T-helper 2 cell treated with Interferon-gamma antibody and Interleukin-4, amounts not matched to agents 100 ng/mL and 5 ng/mL, for 36 hours (primary cell): Measurements from ENCODE around the gene TPRN. TPM values are rescaled to one million over a fixed set of nuclear protein-coding genes. Genes with fewer than 3 reads are reported as not detected.

ENCODE experiments used
- intact Hi-C: fragments of 100-400 bp; cut with micrococcal nuclease; formaldehyde crosslinking; loops from one replicate; pipeline ENCODE4 v1.15.1; 2023
- total RNA-seq: library from RNA; stranded (reverse); gene quantifications from 2 replicates; pipeline ENCODE4 v1.2.3, GENCODE V29; 2022

Gene TPRN
- total RNA-seq, 1 donor from 2014 or later = 10.9 TPM

DNA sequence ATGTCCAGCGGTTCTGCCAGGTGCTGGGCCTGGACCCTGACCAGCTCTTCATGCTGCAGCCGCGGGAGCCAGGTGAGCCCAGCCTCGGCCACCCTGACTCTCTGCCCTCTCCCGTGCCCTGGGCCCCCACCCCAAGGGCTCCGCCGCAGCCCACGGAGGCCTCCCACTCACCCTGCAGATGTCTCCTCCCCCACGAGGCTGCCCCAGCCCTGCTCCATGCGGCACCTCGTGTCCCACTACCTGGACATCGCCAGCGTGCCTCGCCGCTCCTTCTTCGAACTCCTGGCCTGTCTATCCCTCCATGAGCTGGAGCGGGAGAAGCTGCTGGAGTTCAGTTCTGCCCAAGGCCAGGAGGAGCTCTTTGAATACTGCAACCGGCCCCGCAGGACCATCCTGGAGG lies 14.1 kb upstream of the TPRN start:
- intact Hi-C loops = no loop called here

DNA sequence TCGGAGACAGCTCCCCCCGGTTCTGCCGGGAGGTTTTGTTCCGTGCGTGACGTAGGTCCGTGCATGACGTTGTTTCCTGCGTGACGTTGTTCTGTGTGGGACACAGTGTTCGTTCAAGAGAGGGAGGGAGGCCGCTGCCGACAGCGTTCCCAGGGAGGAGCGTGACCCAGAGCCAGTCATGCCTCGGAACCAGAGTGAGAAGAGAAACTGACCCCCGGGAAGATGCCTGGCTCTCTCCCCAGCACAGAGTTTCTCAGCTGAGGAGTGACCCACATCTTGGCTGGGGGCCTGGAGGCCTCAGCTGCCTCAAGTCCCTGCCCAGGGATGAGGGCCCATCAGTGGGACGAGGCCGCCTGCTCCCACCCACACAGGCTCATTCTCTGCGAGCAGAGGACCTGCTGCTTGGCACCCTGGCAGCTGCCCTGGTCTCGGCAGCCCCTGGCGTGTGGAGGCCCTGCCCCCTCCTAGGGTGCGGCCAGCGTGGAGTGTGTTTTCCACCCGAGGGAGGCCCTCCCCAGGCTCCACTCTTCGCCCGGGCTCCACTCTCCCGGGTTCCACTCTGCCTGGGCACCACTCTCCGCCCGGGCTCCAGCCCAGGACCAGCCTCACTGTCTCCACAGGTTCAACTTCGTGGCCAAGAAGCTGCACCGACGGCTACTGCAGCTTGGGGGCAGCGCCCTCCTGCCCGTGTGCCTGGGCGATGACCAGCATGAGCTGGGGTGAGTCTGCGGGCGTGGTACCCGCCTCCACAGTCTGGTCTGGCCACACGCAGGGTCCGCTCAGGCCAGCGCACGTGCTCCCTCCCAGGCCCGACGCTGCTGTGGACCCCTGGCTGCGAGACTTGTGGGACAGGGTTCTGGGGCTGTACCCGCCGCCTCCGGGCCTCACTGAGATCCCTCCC lies 12.9 kb upstream of the TPRN start:
- intact Hi-C loops = no loop called here

DNA sequence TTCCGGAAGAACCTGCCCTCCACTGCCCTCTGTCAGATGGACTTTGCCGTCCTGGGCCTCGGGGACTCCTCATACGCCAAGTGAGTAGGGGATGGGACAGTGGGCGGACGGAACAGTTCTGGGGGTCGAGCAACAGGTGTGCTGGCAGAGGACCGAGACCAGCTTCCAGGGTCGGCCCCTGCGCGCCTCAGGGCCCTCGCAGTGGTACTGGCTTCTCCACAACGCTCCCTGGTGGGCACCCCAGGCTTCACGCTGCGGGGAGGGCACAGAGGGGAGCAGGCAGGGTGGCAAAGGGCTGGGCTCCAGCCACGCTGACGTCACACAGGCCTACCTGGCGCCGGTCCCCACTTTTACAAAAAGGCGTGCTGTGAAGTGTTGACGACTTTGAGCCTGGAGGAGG lies 12.0 kb upstream of the TPRN start:
- intact Hi-C loops = no loop called here

DNA sequence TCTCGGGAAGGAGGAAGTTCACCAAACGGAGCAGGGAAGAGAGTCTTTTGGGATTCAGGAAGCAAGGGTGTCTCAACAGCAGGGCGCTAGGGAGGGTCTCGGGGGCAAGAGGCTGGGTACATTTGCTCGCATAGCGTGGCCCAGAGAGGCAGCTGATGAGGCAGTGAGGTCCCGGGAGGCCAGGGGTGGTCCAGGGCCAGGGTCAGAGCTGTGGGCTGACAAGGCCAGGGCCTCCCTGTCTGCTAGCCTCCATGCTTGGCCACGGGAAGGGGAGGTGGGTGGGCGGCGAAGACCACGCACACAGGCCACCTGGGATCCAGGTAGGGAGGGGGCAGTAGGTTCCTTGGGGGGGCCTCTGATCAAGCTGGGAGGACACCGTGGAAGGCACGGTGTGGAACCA lies 11.0 kb upstream of the TPRN start:
- intact Hi-C loops = no loop called here

DNA sequence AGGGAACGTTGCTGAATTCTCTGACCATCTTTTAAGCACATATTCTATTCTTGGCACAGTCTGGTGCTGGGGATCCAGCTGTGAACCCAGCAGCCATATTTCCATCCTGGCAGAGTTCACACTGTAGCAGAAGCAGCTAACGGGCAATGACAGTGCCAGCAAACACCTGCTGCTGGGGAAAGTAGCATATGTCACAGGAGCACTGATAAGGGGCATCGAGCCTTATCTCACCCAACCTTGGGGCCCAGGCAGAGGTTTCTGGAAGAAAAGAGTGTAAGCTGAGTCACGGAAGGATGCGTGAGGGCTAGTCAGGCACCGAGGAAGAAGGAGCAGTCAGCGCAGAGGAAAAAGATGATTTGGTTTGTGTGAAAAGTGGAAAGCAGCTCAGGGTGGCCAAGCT lies 6.1 kb upstream of the TPRN start:
- intact Hi-C loops = loop anchor here (5.0 kb wide), 2 partner anchors 36 to 79 kb away; partner anchors contain the start of gene TUBB4B

DNA sequence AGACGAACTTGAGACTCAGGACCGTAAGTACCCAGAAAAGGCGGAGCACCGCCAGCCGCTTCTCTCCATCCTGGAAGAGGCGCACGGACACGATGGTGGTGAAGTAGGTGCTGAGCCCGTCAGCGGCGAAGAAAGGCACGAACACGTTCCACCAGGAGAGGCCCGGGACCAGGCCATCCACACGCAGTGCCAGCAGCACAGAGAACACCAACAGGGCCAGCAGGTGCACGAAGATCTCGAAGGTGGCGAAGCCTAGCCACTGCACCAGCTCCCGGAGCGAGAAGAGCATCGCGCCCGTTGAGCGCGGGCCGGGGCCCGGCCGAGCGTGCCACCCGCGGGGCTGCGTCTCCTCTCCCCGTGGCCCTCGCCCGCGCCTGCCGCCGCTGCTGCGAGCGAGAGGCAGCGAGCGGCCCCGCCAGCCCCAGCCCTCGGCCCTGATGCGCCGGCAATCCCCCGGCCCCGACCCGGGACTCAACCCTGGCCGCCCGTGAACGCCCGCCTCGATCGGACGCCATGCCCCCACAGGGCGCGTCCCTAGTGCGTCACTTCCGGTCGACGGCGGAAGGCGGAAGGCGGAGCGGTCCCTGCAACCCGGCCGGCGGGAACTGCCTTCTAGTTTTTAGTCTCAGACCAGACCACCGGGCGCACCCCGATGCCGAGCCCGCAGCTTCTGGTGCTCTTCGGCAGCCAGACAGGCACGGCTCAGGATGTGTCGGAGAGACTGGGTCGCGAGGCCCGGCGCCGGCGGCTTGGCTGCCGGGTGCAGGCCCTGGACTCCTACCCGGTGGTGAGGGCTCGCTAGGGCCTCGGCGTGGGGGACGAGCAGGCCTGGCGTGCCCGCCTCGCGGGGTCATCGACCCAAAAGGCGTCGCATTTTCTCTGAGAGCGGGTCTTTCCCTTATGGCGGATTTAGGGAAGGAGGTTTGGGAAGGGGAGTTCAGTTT lies 4.9 kb upstream of the TPRN start, which contains the start of the genes NDOR1 and TMEM203:
Gene NDOR1, plus strand, starts transcription at position 575 of the 944 bp plus-strand sequence. Its CDS starts 78 bp downstream, at position 653.
Gene TMEM203, minus strand, starts transcription at position 523 of the 944 bp plus-strand sequence. Its CDS starts 234 bp downstream, at position 289.
- intact Hi-C loops = loop anchor here (1.0 to 5.0 kb wide), 4 partner anchors 17 to 78 kb away; partner anchors contain the start of genes ANAPC2, SSNA1 and TUBB4B

DNA sequence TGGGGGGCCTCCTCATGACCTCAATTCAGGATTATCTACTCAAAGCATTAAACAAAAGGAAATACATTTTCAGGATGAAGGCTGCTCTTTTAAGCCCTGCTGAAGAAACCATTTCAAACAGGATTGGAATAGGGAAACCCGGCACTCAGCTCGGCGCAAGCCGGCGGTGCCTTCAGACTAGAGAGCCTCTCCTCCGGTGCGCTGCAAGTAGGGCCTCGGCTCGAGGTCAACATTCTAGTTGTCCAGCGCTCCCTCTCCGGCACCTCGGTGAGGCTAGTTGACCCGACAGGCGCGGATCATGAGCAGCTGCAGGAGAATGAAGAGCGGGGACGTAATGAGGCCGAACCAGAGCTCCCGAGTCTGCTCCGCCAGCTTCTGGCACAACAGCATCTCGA lies 4.2 kb upstream of the TPRN start:
- intact Hi-C loops = loop anchor here (1.0 to 5.0 kb wide), 4 partner anchors 16 to 77 kb away; partner anchors contain the start of genes ANAPC2, SSNA1 and TUBB4B

DNA sequence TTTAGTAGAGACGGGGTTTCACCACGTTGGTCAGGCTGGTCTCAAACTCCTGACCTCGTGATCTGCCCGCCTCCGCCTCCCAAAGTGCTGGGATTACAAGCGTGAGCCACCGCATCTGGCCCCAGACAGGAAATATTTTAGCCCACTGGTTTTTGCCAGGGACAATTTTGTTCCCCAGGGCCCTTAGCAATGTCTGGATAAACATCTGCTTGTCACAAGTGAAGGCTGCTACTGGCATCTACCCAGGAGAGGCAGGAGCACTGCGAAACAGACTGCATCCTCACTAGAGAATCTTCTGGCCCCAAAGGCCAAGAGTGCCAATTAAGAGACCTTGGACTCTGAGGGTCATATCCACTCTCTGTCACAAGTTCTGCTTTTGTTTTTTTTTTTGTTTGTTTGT lies 2.4 kb upstream of the TPRN start:
- intact Hi-C loops = no loop called here

DNA sequence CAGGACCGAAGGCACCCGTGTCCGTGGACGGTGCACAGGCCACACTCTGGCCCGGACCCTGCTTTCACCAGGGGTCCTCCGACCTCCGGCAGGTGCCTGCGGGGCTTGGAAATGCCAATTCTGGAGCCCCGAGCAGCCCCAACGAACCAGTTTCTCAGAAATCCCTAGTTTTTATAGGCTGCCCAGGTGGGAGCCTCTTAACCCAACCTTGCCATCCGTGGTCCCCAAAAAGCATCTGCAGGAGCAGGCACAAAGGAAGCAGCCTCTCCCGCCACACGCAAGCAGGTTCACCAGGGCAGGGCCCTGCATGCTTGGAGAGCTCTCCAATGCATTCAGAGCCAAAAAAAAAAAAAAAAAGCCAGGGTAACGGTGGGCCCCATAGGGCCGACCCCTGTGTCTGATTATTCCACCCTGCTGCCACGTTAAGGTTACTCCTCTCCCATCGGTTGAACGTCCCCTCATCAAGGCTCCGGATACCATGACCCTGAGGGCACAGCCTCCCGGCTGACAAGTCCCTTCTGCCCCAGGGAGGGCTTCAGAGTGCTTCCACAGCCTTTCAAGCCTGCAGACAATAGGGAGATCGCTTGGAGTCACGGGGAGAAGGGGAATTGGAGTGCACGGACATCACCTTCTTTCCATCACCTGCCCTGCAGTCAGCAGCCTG lies 796 bp upstream of the TPRN start:
- intact Hi-C loops = loop anchor here (2.0 kb wide), 1 partner anchor 51 kb away; no protein-coding TSS in a partner anchor

DNA sequence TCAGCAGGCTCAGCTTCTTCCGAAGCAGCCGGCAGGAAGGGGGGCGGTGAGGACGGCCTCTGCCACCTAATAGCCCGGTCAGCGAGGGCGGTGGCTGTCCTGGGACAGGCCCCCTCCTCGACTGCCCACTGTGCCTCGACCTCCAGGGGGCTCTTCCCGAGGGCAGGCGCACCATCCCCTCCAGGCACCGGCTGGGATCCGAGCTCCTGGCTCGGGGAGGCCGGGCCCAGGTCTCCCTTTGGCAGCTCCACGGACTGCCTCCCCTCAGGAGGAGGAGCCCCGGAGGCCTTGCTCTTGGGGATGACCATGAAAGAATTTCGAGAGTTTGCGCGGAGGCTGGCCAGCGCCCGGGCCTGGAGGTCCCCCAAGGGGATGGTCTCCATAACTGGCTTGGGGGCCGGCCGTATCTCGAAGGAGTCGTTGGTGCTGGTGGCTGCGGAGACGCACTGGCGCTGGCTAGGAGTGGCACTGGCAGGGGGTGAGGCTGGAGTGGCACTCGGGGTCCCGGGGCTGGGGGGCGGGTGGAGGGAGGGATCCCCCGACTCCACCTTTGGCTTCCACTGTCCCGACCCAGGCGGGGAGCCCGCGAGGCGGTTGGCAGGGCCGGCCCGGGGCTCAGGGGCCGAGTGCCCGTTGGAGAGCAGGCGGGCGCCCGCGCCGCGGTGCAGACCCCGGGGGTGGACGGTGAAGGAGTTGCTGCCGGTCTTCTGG lies 975 bp downstream of the TPRN start:
- intact Hi-C loops = loop anchor here (1.0 to 2.0 kb wide), 2 partner anchors 24 to 49 kb away; no protein-coding TSS in a partner anchor

DNA sequence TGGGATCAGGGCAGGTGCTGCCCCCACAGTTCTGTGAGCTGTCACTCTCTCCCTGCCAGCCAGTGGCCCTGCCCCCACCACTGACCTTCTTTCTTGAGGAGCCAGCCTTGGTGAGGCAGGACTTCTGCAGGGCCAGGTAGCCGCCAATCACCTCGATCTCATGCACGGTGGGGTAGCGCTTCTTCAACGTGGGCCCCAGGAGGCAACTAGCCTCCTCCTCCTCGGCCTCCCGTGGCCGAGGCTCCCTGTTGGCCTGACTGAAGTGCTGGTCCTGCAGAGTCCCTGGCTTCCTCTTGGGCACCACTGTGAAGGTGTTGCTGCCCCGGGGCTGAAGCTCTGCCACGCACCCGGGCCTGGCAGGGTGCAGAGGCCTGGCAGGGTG lies 1.6 kb downstream of the TPRN start:
- intact Hi-C loops = no loop called here

DNA sequence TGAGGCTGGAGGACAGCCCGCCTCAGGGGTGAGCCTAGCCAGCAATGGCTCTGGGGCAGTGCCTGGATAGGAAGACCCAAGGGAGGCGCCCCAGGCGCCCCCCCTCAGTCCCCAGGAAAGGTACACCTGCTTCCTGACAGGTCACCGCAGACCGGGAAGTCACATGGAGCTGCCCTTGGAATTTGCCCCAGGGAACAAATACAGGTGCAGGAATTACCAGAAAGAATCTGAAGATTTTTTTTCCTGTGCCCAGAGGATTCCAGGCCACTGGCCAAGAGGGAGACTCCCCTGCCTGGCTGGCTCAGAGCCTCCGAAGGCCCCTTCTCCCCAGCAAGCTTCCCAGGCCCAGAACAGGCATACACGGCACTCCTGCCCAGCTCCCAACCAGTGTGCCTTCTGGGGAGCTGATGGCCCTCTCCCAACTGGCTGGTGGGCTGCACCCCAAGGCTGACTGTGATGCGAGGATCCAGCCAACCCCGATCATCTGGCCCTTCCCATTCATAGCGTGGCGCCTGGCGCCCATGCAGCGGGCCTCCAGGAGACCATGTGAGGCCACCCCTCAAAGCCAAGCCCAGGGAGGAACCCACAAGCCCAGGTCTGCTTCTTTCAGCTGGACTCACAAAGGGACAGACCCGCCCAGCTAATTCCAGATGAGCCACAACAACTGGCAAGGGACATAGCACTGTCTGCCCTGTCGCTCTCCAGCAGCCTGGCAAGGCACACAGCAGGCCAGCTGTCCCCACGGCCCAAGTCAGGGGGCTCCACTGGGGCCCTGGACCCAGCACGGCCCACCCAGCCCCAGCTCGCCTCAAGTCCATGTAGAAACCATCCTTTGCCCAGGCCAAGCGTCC lies 2.3 kb downstream of the TPRN start:
- intact Hi-C loops = no loop called here

DNA sequence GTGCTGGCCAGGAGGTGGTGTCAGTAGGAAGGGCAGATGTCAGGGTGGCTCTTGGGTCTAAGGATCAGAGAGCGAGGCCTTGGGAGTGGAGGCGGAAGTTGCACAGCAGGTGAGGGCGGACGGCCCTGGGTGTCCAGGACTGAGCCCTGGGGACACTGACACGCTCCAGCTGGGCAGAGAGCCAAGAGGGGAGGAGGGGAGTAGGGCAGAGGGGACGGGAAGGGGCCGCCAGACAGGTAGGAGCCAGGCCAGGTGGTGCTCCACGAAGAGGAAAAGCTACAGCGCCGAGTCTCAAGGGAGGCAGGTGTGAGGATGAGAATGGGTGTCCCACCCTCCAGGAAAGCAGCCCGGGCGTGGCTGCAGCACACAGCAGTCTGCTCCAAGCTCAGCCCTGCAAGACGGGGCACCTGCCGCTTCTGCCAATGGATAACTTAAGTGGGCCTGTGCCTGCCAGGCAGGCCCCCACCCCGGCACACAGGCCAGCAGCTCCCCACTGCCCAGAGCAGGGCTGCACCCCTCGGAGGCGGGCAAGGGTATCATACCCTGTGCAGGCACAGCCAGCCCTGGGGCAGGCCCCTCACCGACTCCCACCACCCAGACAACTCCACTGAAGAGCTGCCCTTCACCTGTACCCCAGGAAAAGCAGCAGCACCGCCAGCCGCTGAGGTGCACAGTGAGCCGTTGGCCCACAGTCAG lies 4.9 kb downstream of the TPRN start:
- intact Hi-C loops = no loop called here

DNA sequence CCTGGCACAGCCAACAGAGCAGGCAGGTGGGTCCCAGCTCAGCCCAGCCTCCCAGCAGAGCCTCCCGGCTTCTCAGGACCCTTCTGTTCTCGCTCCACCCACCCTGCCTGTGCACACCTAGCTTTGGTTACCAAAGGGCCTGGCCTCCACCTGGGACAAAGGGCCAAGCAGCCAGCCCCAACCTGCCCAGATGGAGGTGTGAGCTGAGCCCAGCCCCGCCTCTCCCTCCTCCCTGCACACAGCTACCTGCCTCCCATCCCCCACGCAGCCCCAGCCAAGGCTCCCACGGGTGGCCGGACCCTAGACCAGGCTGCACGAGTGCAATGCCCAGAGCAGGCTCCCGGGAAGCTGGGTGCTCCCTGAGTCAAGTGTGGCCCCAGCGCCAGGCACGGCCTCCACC lies 5.6 kb downstream of the TPRN start:
- intact Hi-C loops = no loop called here

DNA sequence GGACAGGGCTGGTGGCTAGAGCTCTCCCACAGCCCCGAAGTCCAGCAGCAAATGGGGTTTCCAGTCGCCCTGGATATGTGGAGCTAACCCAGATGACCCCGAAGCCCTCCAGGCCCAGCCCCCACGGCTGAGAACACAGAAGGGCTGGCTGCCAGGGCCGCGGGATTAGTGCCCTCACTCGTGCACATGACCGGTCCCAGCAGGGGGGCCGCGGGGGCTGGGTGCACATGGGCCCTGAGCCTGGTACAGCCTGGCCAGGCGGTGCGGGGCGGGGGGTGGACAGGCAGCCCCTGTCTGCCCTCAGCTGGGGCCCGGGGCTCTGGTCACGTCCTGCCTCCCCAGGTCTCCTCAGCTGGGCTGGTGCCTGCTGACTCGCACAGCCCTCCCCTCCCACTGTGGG lies 6.2 kb downstream of the TPRN start:
- intact Hi-C loops = no loop called here

DNA sequence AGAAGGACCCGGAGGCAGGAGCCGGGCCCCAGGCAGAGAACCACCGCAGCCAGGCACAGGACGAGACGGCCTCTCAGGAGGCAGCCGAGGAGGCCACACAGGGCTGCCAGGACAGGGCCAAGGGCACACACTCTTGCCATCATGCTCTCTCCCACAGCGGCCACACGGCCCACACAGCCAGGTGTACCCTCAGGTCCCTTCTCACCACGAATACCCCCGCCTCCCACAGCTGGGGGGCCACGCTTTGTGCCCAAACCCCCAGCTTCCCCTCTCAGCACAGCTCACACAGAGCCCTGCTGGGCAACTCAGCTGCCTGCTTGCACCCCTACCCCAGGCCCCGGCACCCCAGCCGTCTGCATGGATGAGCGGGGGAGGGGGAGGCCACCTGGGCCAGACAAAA lies 6.8 kb downstream of the TPRN start:
- intact Hi-C loops = no loop called here

DNA sequence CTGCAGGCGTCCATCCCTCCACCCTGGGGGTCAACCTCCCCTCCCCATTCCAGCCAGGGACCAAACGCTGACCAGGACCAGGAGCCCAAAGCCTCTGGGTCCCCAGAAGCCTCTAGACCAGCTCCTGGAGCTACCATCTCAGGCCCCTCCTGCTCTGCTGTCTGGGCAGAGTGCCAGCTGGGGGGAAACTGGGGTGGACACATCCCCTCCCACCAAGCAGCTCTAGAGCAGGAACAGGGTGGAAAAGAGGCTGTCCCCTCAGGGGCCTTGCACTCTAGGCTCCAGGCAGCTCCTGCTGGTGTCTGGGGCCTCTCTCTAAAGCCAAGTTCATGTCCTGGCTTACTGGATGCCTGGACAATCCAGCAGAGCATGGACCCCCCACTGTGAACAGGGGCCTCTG lies 7.7 kb downstream of the TPRN start:
- intact Hi-C loops = no loop called here

DNA sequence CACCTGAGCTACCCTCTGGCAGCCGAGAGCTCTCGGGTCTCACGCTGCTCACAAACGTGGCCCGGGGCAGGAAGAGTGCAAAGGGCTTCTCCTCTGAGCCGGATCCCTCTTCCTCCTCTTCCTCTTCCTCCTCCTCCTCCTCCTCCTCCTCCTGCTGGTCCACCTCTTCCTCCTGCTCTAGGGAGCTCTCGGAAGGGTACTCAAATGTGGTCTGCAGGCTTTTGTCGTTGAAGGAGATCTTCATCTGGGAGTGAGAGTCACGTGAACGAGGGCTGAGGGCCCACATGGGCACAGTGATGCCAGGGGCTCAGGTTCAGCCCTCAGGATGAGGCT lies 8.1 kb downstream of the TPRN start:
- intact Hi-C loops = no loop called here
